D721Med (cell line): ENCODE results near the gene ABCA8.

Source experiments
- DNase-seq: peaks from one replicate; pipeline ENCODE4 v3.0.0; 2011; ENCODE audit warnings: low spot score; ENCODE audit not compliant: insufficient read length
- FAIRE-seq: peaks from 2 replicates; lab custom pipeline; 2011; peaks lifted over from hg19 to GRCh38; lab: Jason Lieb, UNC
- TF ChIP-seq, protein P1 (sequence below): IDR thresholded peaks from 2 replicates; pipeline ENCODE4 v1.5.1; 2012; ENCODE audit warnings: mild to moderate bottlenecking, control low read depth; ENCODE audit not compliant: insufficient read depth; ENCODE audit errors: missing control alignments

ABCA8 gene

DNA sequence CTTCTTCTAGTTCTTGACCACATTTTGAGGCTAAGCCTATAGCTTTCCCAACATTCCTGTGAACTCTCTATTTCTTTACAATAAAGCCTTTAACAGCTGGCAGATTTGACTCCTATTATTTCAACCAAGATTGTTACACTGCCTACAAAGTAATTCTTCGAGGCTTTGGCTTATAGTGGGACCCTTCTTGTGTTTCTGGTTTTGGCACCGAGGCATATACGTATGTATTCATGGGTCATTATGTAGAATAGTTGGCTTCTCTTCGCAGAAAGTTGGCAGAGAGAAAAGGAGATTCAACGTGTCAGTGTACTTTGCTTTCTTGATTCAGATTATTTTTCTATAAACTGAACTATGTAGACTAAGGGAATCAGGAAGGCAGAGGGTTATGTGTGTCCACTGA lies 102.2 kb downstream of the ABCA8 start:
- TF ChIP-seq, protein P1, sequence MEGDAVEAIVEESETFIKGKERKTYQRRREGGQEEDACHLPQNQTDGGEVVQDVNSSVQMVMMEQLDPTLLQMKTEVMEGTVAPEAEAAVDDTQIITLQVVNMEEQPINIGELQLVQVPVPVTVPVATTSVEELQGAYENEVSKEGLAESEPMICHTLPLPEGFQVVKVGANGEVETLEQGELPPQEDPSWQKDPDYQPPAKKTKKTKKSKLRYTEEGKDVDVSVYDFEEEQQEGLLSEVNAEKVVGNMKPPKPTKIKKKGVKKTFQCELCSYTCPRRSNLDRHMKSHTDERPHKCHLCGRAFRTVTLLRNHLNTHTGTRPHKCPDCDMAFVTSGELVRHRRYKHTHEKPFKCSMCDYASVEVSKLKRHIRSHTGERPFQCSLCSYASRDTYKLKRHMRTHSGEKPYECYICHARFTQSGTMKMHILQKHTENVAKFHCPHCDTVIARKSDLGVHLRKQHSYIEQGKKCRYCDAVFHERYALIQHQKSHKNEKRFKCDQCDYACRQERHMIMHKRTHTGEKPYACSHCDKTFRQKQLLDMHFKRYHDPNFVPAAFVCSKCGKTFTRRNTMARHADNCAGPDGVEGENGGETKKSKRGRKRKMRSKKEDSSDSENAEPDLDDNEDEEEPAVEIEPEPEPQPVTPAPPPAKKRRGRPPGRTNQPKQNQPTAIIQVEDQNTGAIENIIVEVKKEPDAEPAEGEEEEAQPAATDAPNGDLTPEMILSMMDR = no peak
- FAIRE-seq (no peak), DNase-seq (no peak)

DNA sequence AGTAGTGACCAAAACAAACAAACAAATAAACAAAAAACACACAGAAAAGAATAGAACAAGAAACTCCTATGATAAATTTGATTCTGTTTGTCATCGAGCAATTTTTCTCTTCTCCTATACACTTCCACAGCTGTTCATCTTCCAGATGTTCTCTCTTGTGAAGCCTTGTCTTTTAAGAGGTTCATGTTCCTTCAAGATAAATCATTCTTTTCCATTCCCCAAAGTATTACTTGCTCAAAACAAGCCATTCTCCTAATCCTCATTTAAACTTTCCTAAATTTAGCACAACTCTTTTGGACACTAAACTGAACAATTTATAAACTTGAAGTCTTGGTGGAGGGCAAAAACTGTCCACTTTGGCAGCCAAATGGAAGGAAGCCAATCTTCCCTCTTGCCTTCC lies 103.3 kb downstream of the ABCA8 start:
- no peak for DNase-seq
- TF ChIP-seq, protein P1 = no peak
- FAIRE-seq = no peak

DNA sequence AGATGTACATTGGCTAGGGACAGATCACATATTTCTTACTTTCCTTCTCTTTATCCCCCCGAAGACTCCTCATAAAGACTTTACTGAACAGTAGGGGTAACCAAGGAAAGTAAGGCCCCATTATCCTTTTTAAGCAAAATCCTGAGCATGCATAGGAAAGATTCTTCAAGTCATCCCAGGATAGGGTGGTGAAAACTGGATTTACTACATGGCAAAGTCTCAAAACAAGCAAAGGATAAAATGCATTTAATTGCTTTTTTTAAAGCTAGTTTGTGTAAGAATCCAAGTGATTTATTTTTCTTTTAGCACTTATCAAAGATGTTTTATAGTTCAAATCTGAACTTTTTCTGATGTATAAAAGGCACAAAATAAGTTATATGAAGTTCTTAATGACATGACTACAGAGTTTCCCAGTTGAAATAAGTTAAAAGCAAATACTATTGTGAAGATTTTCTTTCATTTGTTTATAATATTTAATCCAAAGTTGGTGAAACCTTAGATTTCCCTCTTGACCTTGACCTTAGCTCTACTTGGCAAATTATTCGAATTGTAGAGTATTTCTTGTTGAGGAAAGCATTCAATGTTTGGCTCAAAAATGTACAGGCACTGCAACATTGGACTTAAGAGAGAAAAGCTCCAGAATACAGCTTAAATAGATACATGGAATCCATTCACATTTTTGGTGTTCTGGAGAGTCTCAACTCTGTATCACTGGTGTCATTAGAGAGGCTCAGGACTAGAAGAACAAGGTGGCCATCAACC lies 104.3 kb downstream of the ABCA8 start:
- TF ChIP-seq, protein P1 = no peak
- no peak for FAIRE-seq

DNA sequence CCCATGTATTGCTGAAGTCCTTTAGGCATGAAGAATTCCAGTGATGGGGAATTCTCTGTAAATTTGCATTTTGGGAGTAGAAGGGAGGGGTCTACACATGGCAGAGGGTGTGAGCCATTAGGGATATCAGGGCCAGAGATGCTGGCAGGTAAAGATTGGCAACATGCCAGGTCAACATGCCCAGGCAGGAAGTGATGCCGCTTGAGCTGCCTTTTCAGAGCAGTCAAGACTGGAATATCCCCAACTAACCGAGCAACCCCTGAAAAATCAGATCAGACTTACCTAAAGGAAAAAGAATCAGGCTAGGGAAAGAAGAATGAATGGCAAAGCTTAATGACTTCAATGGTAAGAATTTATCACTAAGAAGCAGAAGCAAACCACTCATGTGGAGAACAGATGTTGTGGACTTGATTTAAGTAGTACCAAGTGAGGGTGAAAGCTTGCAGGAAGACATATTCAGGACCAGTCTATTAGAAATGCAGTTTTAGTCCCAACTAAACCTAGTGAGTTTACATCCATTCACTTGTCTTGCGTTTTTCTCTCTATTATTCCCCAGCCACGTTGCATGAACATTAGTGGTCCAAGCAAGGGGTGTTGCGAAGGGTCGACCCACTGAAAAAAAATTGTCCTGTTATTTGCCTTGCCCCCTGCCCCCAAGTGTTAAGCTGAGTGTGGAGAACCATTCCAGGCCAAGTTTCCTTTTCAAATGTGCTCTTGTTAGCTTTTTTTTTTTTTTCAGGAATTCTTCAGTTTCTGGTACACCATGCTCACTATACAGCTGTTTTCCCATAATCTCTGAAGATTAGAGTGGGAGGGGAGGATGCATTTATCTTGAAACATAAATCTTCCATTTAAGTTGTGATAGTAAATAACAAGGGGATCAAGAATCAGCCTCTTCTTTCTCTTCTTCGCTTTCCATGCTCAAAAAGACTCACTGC lies 105.2 kb downstream of the ABCA8 start:
- no peak for DNase-seq
- FAIRE-seq = no peak
- TF ChIP-seq, protein P1 = no peak

More for the DNA sequence above, 104.3 kb downstream of the ABCA8 start:
- DNase-seq = no peak

DNA sequence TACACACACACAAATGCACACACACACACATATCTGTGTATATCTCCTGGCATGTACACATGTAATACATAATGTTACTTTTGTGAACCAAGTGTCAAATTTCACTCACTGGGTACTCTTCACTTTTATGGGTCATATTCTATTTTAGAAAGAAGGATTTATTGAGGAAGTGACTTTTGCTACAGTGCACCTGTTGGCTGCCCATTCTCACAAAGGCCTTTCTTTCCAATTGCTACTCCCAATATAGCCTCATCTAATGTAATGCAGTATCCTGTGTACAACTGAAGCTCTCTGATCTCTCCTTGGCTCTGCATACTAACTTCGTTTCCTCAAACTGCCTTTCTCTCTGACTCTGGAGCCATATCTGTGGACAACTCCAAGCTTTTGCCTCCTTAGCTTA lies 107.5 kb downstream of the ABCA8 start:
- no peak for FAIRE-seq
- TF ChIP-seq, protein P1 = no peak
- DNase-seq = no peak

DNA sequence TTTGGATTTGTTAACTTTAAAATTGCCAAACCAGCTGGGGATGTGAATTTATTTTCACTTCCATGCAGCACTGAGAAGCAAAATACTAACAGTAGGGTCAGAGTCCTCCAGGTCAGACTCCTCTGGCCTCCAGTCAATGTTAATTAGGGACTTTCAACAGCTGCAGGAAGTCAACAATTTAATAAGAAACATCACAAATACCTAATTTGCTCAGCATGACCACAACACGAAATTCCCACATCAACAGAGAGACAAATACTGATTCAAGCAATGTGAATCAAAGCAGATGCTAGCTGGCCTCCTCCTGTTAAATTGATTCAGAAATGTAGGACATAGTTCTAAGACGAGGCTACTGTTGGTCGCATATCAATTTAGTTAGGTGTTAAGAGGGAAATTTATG lies 111.7 kb downstream of the ABCA8 start:
- FAIRE-seq (no peak), DNase-seq (no peak)
- TF ChIP-seq, protein P1 = no peak

DNA sequence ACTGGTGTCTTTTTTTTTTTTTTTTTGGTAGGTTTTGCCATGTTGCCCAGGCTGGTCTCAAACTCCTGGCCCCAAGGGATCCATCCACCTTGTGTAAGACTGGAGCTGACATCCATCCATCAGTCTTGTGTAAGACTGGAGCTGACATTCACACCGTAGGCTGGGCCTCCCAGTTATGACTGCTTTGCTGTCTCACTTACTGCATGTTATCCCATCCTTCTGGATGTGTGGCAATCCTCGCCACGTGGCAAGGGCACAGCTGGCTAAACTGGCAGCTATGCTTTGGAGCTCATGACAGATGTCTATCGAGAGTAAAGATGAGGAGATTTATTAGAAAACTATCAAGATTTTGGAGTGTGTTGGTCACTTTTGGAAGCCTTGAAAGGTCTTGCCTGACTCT lies 115.1 kb downstream of the ABCA8 start:
- DNase-seq = no peak
- TF ChIP-seq, protein P1 = no peak
- no peak for FAIRE-seq
